SK-N-SH treated with all-trans-retinoic acid at 6 μM for 48 hours (cell line): ENCODE measurements around the gene DSCAM.

Experiments
- ATAC-seq: fragments of 200-7000 bp; cut with Tn5 transposase; 3 replicates; pipeline ENCODE4 v1.9.1; 2020; ENCODE audit warnings: mild to moderate bottlenecking, moderate library complexity
- ARNTL ChIP-seq: fragments of 450-650 bp; formaldehyde crosslinking; IDR thresholded peaks from 2 replicates; pipeline ENCODE4 v1.5.0; 2020; ENCODE audit warnings: low read depth, mild to moderate bottlenecking, moderate library complexity, borderline replicate concordance
- BACH2 ChIP-seq: fragments of 250-450 bp; sonication (Bioruptor Pico); IDR thresholded peaks from 2 replicates; pipeline ENCODE4 v1.9.0; 2021; ENCODE audit warnings: mild to moderate bottlenecking, borderline replicate concordance
- ESRRG ChIP-seq: fragments of 250-450 bp; sonication (Bioruptor Pico); IDR thresholded peaks from 2 replicates; pipeline ENCODE4 v1.6.1; 2021; ENCODE audit warnings: mild to moderate bottlenecking
- GLIS3 ChIP-seq: fragments of 250-450 bp; sonication (Bioruptor Pico); IDR thresholded peaks from 2 replicates; pipeline ENCODE4 v1.5.0; 2020; ENCODE audit warnings: mild to moderate bottlenecking, moderate library complexity
- ISL1 ChIP-seq: fragments of 250-450 bp; sonication (Bioruptor Pico); IDR thresholded peaks from 2 replicates; pipeline ENCODE4 v2.1.2; 2022; ENCODE audit warnings: mild to moderate bottlenecking, moderate library complexity
- OSR1 ChIP-seq: fragments of 250-450 bp; sonication (Bioruptor Pico); IDR thresholded peaks from 2 replicates; pipeline ENCODE4 v1.8.0; 2022; ENCODE audit warnings: moderate library complexity, mild to moderate bottlenecking, inconsistent platforms
- PPARA ChIP-seq: fragments of 250-450 bp; sonication (Bioruptor Pico); IDR thresholded peaks from 2 replicates; pipeline ENCODE4 v1.5.0; 2020; ENCODE audit warnings: mild to moderate bottlenecking, borderline replicate concordance
- RARB ChIP-seq: fragments of 250-450 bp; sonication (Bioruptor Pico); IDR thresholded peaks from 2 replicates; pipeline ENCODE4 v1.8.0; 2021; ENCODE audit warnings: mild to moderate bottlenecking, moderate library complexity
- SNAI2 ChIP-seq: fragments of 250-450 bp; sonication (Bioruptor Pico); IDR thresholded peaks from 2 replicates; pipeline ENCODE4 v1.5.0; 2020; ENCODE audit warnings: mild to moderate bottlenecking, moderate library complexity
- TOX ChIP-seq: fragments of 250-450 bp; sonication (Bioruptor Pico); IDR thresholded peaks from 2 replicates; pipeline ENCODE4 v1.8.0; 2021; ENCODE audit warnings: mild to moderate bottlenecking, moderate library complexity, borderline replicate concordance
- ZC3H10 ChIP-seq: fragments of 250-450 bp; sonication (Bioruptor Pico); IDR thresholded peaks from 2 replicates; pipeline ENCODE4 v1.5.1; 2021; ENCODE audit warnings: mild to moderate bottlenecking, moderate library complexity
- ZFP3 ChIP-seq: fragments of 250-450 bp; sonication (Bioruptor Pico); IDR thresholded peaks from 2 replicates; pipeline ENCODE4 v1.5.0; 2020; ENCODE audit warnings: mild to moderate bottlenecking, moderate library complexity
- ZFP30 ChIP-seq: fragments of 450-650 bp; formaldehyde crosslinking; IDR thresholded peaks from 2 replicates; pipeline ENCODE4 v1.5.0; 2022; ENCODE audit warnings: mild to moderate bottlenecking, moderate library complexity
- ZNF565 ChIP-seq: fragments of 450-650 bp; formaldehyde crosslinking; conservative IDR thresholded peaks from 2 replicates; pipeline ENCODE4 v1.5.0; 2020; ENCODE audit warnings: low read depth, mild to moderate bottlenecking, moderate library complexity
- ZNF70 ChIP-seq: fragments of 450-650 bp; formaldehyde crosslinking; IDR thresholded peaks from 2 replicates; pipeline ENCODE4 v1.5.0; 2020; ENCODE audit warnings: mild to moderate bottlenecking, moderate library complexity
- ZNF8 ChIP-seq: fragments of 450-650 bp; formaldehyde crosslinking; IDR thresholded peaks from 2 replicates; pipeline ENCODE4 v1.5.0; 2020; ENCODE audit warnings: mild to moderate bottlenecking, moderate library complexity
- TF ChIP-seq, protein P1 (sequence below): fragments of 250-450 bp; sonication (Bioruptor Pico); IDR thresholded peaks from 2 replicates; pipeline ENCODE4 v1.5.1; 2020; ENCODE audit warnings: low read depth, mild to moderate bottlenecking, moderate library complexity
- TF ChIP-seq, protein P2 (sequence below): fragments of 250-450 bp; sonication (Bioruptor Pico); IDR thresholded peaks from 2 replicates; pipeline ENCODE4 v1.8.0; 2021; ENCODE audit warnings: low read depth, mild to moderate bottlenecking, moderate library complexity, borderline replicate concordance
- TF ChIP-seq, protein P3 (sequence below): fragments of 250-450 bp; sonication (Bioruptor Pico); IDR thresholded peaks from 2 replicates; pipeline ENCODE4 v1.8.0; 2020; ENCODE audit warnings: mild to moderate bottlenecking, moderate library complexity, borderline replicate concordance
- TF ChIP-seq, protein P4 (sequence below): fragments of 250-450 bp; sonication (Bioruptor Pico); IDR thresholded peaks from 2 replicates; pipeline ENCODE4 v1.5.1; 2021; ENCODE audit warnings: mild to moderate bottlenecking, moderate library complexity
- TF ChIP-seq, protein P5 (sequence below): fragments of 250-450 bp; sonication (Bioruptor Pico); IDR thresholded peaks from 2 replicates; pipeline ENCODE4 v1.5.0; 2020; ENCODE audit warnings: mild to moderate bottlenecking, moderate library complexity

DSCAM gene

DNA sequence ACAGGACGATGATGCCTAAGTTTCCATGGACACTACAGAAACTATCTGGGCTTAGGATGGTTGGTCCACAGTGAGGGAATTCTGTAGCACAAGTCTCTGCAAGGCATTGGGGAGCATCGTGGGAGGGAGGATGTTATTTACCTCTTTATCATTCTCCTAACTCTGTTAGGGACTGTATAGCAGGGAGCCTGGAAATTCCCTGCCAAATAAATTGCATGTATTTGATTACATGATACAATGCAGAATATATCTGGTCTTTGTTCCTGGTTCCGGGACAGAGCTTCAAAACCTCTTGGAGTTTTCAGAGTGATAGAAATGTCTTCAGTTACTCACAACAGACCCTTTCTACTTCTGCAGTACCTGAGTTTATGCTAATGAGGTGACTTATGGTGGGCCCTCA, 593.8 kb downstream of the DSCAM start:
- ATAC-seq, result no peak
- no peak for TF ChIP-seq ZNF8 (CRISPR knock-in tag)
- no peak for TF ChIP-seq PPARA
- no peak for TF ChIP-seq GLIS3 (CRISPR knock-in tag)
- TF ChIP-seq ZNF565 (CRISPR knock-in tag), result no peak
- TF ChIP-seq SNAI2 (CRISPR knock-in tag), result no peak
- TF ChIP-seq, protein P1, sequence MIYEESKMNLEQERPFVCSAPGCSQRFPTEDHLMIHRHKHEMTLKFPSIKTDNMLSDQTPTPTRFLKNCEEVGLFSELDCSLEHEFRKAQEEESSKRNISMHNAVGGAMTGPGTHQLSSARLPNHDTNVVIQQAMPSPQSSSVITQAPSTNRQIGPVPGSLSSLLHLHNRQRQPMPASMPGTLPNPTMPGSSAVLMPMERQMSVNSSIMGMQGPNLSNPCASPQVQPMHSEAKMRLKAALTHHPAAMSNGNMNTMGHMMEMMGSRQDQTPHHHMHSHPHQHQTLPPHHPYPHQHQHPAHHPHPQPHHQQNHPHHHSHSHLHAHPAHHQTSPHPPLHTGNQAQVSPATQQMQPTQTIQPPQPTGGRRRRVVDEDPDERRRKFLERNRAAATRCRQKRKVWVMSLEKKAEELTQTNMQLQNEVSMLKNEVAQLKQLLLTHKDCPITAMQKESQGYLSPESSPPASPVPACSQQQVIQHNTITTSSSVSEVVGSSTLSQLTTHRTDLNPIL, result no peak
- no peak for TF ChIP-seq TOX
- TF ChIP-seq, protein P2, sequence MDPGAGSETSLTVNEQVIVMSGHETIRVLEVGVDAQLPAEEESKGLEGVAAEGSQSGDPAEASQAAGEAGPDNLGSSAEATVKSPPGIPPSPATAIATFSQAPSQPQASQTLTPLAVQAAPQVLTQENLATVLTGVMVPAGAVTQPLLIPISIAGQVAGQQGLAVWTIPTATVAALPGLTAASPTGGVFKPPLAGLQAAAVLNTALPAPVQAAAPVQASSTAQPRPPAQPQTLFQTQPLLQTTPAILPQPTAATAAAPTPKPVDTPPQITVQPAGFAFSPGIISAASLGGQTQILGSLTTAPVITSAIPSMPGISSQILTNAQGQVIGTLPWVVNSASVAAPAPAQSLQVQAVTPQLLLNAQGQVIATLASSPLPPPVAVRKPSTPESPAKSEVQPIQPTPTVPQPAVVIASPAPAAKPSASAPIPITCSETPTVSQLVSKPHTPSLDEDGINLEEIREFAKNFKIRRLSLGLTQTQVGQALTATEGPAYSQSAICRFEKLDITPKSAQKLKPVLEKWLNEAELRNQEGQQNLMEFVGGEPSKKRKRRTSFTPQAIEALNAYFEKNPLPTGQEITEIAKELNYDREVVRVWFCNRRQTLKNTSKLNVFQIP (CRISPR knock-in tag), result no peak
- no peak for TF ChIP-seq ZNF70 (CRISPR knock-in tag)
- TF ChIP-seq ARNTL (CRISPR knock-in tag), result no peak
- no peak for TF ChIP-seq ZFP3 (CRISPR knock-in tag)
- no peak for TF ChIP-seq ESRRG (CRISPR knock-in tag)
- TF ChIP-seq BACH2 (CRISPR knock-in tag), result no peak
- TF ChIP-seq ZFP30 (CRISPR knock-in tag), result no peak
- TF ChIP-seq, protein P3, sequence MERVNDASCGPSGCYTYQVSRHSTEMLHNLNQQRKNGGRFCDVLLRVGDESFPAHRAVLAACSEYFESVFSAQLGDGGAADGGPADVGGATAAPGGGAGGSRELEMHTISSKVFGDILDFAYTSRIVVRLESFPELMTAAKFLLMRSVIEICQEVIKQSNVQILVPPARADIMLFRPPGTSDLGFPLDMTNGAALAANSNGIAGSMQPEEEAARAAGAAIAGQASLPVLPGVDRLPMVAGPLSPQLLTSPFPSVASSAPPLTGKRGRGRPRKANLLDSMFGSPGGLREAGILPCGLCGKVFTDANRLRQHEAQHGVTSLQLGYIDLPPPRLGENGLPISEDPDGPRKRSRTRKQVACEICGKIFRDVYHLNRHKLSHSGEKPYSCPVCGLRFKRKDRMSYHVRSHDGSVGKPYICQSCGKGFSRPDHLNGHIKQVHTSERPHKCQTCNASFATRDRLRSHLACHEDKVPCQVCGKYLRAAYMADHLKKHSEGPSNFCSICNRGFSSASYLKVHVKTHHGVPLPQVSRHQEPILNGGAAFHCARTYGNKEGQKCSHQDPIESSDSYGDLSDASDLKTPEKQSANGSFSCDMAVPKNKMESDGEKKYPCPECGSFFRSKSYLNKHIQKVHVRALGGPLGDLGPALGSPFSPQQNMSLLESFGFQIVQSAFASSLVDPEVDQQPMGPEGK, result no peak
- no peak for TF ChIP-seq ZC3H10 (CRISPR knock-in tag)
- TF ChIP-seq OSR1 (CRISPR knock-in tag), result no peak
- TF ChIP-seq, protein P4, sequence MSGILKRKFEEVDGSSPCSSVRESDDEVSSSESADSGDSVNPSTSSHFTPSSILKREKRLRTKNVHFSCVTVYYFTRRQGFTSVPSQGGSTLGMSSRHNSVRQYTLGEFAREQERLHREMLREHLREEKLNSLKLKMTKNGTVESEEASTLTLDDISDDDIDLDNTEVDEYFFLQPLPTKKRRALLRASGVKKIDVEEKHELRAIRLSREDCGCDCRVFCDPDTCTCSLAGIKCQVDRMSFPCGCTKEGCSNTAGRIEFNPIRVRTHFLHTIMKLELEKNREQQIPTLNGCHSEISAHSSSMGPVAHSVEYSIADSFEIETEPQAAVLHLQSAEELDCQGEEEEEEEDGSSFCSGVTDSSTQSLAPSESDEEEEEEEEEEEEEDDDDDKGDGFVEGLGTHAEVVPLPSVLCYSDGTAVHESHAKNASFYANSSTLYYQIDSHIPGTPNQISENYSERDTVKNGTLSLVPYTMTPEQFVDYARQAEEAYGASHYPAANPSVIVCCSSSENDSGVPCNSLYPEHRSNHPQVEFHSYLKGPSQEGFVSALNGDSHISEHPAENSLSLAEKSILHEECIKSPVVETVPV (CRISPR knock-in tag), result no peak
- TF ChIP-seq, protein P5, sequence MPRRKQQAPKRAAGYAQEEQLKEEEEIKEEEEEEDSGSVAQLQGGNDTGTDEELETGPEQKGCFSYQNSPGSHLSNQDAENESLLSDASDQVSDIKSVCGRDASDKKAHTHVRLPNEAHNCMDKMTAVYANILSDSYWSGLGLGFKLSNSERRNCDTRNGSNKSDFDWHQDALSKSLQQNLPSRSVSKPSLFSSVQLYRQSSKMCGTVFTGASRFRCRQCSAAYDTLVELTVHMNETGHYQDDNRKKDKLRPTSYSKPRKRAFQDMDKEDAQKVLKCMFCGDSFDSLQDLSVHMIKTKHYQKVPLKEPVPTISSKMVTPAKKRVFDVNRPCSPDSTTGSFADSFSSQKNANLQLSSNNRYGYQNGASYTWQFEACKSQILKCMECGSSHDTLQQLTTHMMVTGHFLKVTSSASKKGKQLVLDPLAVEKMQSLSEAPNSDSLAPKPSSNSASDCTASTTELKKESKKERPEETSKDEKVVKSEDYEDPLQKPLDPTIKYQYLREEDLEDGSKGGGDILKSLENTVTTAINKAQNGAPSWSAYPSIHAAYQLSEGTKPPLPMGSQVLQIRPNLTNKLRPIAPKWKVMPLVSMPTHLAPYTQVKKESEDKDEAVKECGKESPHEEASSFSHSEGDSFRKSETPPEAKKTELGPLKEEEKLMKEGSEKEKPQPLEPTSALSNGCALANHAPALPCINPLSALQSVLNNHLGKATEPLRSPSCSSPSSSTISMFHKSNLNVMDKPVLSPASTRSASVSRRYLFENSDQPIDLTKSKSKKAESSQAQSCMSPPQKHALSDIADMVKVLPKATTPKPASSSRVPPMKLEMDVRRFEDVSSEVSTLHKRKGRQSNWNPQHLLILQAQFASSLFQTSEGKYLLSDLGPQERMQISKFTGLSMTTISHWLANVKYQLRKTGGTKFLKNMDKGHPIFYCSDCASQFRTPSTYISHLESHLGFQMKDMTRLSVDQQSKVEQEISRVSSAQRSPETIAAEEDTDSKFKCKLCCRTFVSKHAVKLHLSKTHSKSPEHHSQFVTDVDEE (CRISPR knock-in tag), result no peak

DNA sequence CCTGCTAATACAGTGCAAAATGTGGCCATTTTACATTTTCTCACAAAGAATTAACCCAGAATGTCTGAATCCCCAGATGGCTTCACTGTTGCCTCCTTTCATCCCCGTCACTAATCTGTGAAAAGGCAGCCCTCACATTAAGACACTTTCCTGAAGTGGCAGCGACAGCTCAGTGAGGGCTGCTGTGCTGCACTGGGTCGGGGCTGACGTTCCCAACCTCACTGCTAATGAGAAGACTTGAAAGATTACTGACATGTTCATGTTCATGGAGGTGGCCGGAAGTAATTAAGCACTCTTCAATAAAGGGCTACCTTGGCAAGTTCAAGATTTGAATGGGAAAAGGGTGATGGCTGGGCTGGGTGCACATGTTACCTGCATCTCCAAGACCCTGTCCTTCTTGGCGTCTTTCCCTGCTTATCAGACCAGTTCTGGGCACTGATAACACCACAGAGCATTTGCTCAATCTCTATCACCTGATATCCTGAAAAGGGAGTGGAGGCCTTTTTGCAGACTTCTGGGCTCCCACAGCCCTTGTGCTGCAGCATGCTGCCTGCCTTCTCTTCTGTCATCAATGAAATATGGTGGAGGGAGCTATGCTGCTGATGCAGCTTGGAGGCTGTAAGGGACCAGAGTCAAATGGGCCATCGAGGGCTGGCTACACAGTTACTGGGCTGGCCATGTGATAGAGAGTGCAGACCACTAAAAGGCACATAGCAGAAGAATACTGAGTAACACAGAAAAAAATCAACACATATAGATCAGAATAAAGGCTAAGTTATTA, 596.3 kb downstream of the DSCAM start:
- no peak for ATAC-seq
- TF ChIP-seq ISL1 (CRISPR knock-in tag) (no peak), RARB (CRISPR knock-in tag) (no peak), ZFP3 (CRISPR knock-in tag) (no peak), BACH2 (CRISPR knock-in tag) (no peak), ESRRG (CRISPR knock-in tag) (no peak), TOX (no peak), GLIS3 (CRISPR knock-in tag) (no peak), OSR1 (CRISPR knock-in tag) (no peak), ZC3H10 (CRISPR knock-in tag) (no peak), ZFP30 (CRISPR knock-in tag) (no peak), ZNF565 (CRISPR knock-in tag) (no peak)
- TF ChIP-seq, protein P5 (CRISPR knock-in tag), result no peak
- TF ChIP-seq, protein P3, result no peak
- TF ChIP-seq, protein P4 (CRISPR knock-in tag), result no peak
